H9 (cell line): Measurements from ENCODE around the gene KCNK10. TPM values are rescaled to one million over a fixed set of nuclear protein-coding genes. Genes with fewer than 3 reads are reported as not detected.
A peak's percentile ranks its signal among the peaks of the same experiment; 100 is the strongest.

Source experiments
- DNase-seq: peaks from one replicate; pipeline ENCODE4 v3.0.0-alpha.2; 2017
- H2AFZ ChIP-seq: one replicate; pipeline ENCODE4 v1.6.1; 2013; ENCODE audit warnings: mild to moderate bottlenecking, low read length, control low read depth, moderate library complexity
- H2AK5ac ChIP-seq: 2 replicates; pipeline ENCODE4 v1.6.1; 2013; ENCODE audit warnings: low read length, control low read depth, mixed read lengths; ENCODE audit not compliant: insufficient read length
- H2BK120ac ChIP-seq: one replicate; pipeline ENCODE4 v1.6.1; 2013; ENCODE audit warnings: low read depth, mild to moderate bottlenecking, low read length, control low read depth, inconsistent platforms; ENCODE audit not compliant: poor library complexity, severe bottlenecking
- H2BK12ac ChIP-seq: 2 replicates; pipeline ENCODE4 v1.6.1; 2013; ENCODE audit warnings: low read length, control low read depth, mixed read lengths, low read depth; ENCODE audit not compliant: insufficient read length
- H2BK15ac ChIP-seq: 2 replicates; pipeline ENCODE4 v1.6.1; 2013; ENCODE audit warnings: low read depth, low read length, control low read depth
- H2BK20ac ChIP-seq: one replicate; pipeline ENCODE4 v1.6.1; 2013; ENCODE audit warnings: low read depth, mild to moderate bottlenecking, low read length, control low read depth, inconsistent platforms; ENCODE audit not compliant: poor library complexity, severe bottlenecking
- H2BK5ac ChIP-seq: 2 replicates; pipeline ENCODE4 v1.6.1; 2013; ENCODE audit warnings: low read length, control low read depth, mixed read lengths; ENCODE audit not compliant: insufficient read length
- H3K14ac ChIP-seq: 2 replicates; pipeline ENCODE4 v1.6.1; 2013; ENCODE audit warnings: low read length, control low read depth; ENCODE audit not compliant: insufficient read depth
- H3K18ac ChIP-seq: 2 replicates; pipeline ENCODE4 v1.6.1; 2013; ENCODE audit warnings: low read depth, mild to moderate bottlenecking, mixed read lengths, low read length, control low read depth; ENCODE audit not compliant: insufficient read length
- H3K23ac ChIP-seq: 2 replicates; pipeline ENCODE4 v1.6.1; 2013; ENCODE audit warnings: low read length, control low read depth, mixed read lengths, low read depth; ENCODE audit not compliant: insufficient read length
- H3K23me2 ChIP-seq: 2 replicates; pipeline ENCODE4 v1.6.1; 2013; ENCODE audit warnings: low read depth, mild to moderate bottlenecking, mixed read lengths, low read length, control low read depth; ENCODE audit not compliant: insufficient read length, poor library complexity, severe bottlenecking
- H3K27ac ChIP-seq: 2 replicates; pipeline ENCODE4 v1.5.1; 2013; ENCODE audit warnings: low read length, control low read depth, mixed read lengths, low read depth; ENCODE audit not compliant: insufficient read length
- H3K27me3 ChIP-seq: 2 replicates; pipeline ENCODE4 v1.6.1; 2013; ENCODE audit warnings: low read length, control low read depth, inconsistent platforms; ENCODE audit not compliant: insufficient read depth
- H3K4ac ChIP-seq: 2 replicates; pipeline ENCODE4 v1.6.1; 2013; ENCODE audit warnings: low read depth, mild to moderate bottlenecking, control low read depth, inconsistent platforms, low read length, moderate library complexity
- H3K4me1 ChIP-seq: 2 replicates; pipeline ENCODE4 v1.6.1; 2013; ENCODE audit warnings: low read length, control low read depth, inconsistent platforms; ENCODE audit not compliant: insufficient read depth
- H3K4me2 ChIP-seq: 2 replicates; pipeline ENCODE4 v1.6.1; 2013; ENCODE audit warnings: low read length, control low read depth, mixed read lengths; ENCODE audit not compliant: insufficient read length, insufficient read depth
- H3K56ac ChIP-seq: 2 replicates; pipeline ENCODE4 v1.6.1; 2013; ENCODE audit warnings: low read depth, mild to moderate bottlenecking, mixed read lengths, low read length, control low read depth; ENCODE audit not compliant: insufficient read length
- H3K79me1 ChIP-seq: 2 replicates; pipeline ENCODE4 v1.6.1; 2013; ENCODE audit warnings: low read depth, mild to moderate bottlenecking, moderate library complexity, low read length, control low read depth, inconsistent platforms; ENCODE audit not compliant: insufficient read depth, poor library complexity, severe bottlenecking
- H3K79me2 ChIP-seq: 2 replicates; pipeline ENCODE4 v1.6.1; 2013; ENCODE audit warnings: low read length, control low read depth, inconsistent platforms; ENCODE audit not compliant: insufficient read depth
- H3K9ac ChIP-seq: 2 replicates; pipeline ENCODE4 v1.6.1; 2013; ENCODE audit warnings: low read length, control low read depth, mixed read lengths; ENCODE audit not compliant: insufficient read length; ENCODE audit errors: extremely low read depth
- H3K9me3 ChIP-seq: one replicate; pipeline ENCODE4 v1.6.1; 2013; ENCODE audit warnings: low read depth, low read length, inconsistent platforms; ENCODE audit not compliant: control insufficient read depth
- H3T11ph ChIP-seq: one replicate; pipeline ENCODE4 v1.6.1; 2013; ENCODE audit warnings: mild to moderate bottlenecking, low read length, control low read depth, inconsistent platforms
- H4K20me1 ChIP-seq: one replicate; pipeline ENCODE4 v1.6.1; 2013; ENCODE audit not compliant: control insufficient read depth, insufficient read length, insufficient read depth
- H4K5ac ChIP-seq: 2 replicates; pipeline ENCODE4 v1.6.1; 2013; ENCODE audit warnings: low read depth, mild to moderate bottlenecking, mixed read lengths, low read length, control low read depth; ENCODE audit not compliant: insufficient read length
- H4K8ac ChIP-seq: replicated peaks from 2 replicates; pipeline ENCODE4 v1.6.1; 2013; ENCODE audit warnings: low read length, control low read depth, mixed read lengths, low read depth; ENCODE audit not compliant: insufficient read length
- H4K91ac ChIP-seq: 2 replicates; pipeline ENCODE4 v1.6.1; 2013; ENCODE audit warnings: low read depth, mild to moderate bottlenecking, moderate library complexity, mixed read lengths, low read length, control low read depth; ENCODE audit not compliant: insufficient read length
- H3K27ac Mint-ChIP-seq, 3 experiments: 2 replicates in 2 of 3; 3 replicates in 1 of 3; pipeline ENCODE4 v1.8.0; 2020 to 2021; ENCODE audit warnings: mixed read lengths in 3 of 3, mild to moderate bottlenecking in 1 of 3, moderate library complexity in 1 of 3
- H3K27me3 Mint-ChIP-seq: 2 replicates; pipeline ENCODE4 v1.8.0; 2021; ENCODE audit warnings: low read depth, mild to moderate bottlenecking, moderate library complexity, mixed read lengths
- H3K36me3 Mint-ChIP-seq, 3 experiments: 2 replicates in 2 of 3; 3 replicates in 1 of 3; pipeline ENCODE4 v1.8.0; 2020 to 2021; ENCODE audit warnings: low read depth in 3 of 3, mixed read lengths in 3 of 3; ENCODE audit not compliant: insufficient read depth in 1 of 3
- H3K4me1 Mint-ChIP-seq, 2 experiments: 2 replicates each; pipeline ENCODE4 v1.8.0; 2020; ENCODE audit warnings: mixed read lengths in 2 of 2
- H3K4me3 Mint-ChIP-seq, 2 experiments: 2 replicates in 1 of 2; 3 replicates in 1 of 2; pipeline ENCODE4 v1.8.0; 2020 to 2021; ENCODE audit warnings: mild to moderate bottlenecking in 2 of 2, mixed read lengths in 2 of 2, moderate library complexity in 1 of 2
- H3K9me3 Mint-ChIP-seq, 2 experiments: 2 replicates in 1 of 2; 3 replicates in 1 of 2; pipeline ENCODE4 v1.8.0; 2020; ENCODE audit warnings: mild to moderate bottlenecking in 2 of 2, mixed read lengths in 2 of 2, moderate library complexity in 1 of 2
- WGBS: extraction: QIAGEN DNeasy Blood & Tissue Kit; methylation state at CpG from one replicate; pipeline ENCODE4 v1.1.7; 2013; ENCODE audit warnings: missing lambda C conversion rate, low lambda C conversion rate, mixed read lengths; ENCODE audit not compliant: insufficient read length; ENCODE audit errors: extremely low coverage; 5-methylcytosine and 5-hydroxymethylcytosine counted together
- long read RNA-seq: library from polyadenylated mRNA; unstranded; transcript quantifications from one replicate; pipeline ENCODE4 v2.0.0, GENCODE V29; 2020
- total RNA-seq: library from RNA; stranded (reverse); gene quantifications from 2 replicates; pipeline ENCODE4 v1.2.1, GENCODE V29; 2021
- TF ChIP-seq, protein P1 (sequence below): fragments of 200-600 bp; sonication (generic); conservative IDR thresholded peaks from 3 replicates; pipeline ENCODE4 v1.8.0; 2021; ENCODE audit warnings: antibody characterized with exemption, mild to moderate bottlenecking

The KCNK10 gene, protein sequence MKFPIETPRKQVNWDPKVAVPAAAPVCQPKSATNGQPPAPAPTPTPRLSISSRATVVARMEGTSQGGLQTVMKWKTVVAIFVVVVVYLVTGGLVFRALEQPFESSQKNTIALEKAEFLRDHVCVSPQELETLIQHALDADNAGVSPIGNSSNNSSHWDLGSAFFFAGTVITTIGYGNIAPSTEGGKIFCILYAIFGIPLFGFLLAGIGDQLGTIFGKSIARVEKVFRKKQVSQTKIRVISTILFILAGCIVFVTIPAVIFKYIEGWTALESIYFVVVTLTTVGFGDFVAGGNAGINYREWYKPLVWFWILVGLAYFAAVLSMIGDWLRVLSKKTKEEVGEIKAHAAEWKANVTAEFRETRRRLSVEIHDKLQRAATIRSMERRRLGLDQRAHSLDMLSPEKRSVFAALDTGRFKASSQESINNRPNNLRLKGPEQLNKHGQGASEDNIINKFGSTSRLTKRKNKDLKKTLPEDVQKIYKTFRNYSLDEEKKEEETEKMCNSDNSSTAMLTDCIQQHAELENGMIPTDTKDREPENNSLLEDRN
- total RNA-seq: 0.29 and 0.33 TPM in 2 replicates
- long read RNA-seq, partial matches to known transcripts: 0 of 2 reads
- long read RNA-seq, other reads (novel, unspliced or antisense): 1 of 2 reads

- Histone ChIP-seq H3K79me2 (no peaks in the 10 kb centered on the region), H2BK120ac (no peak within 1 kb of the TSS), H4K8ac (no peak within 1 kb of the TSS), H3K14ac (peak within 1 kb of the TSS; percentile 54), H3K56ac (no peak within 1 kb of the TSS), H2AFZ (no peak within 1 kb of the TSS), H2BK20ac (no peak within 1 kb of the TSS), H3K9ac (no peak within 1 kb of the TSS), H2AK5ac (no peak within 1 kb of the TSS), H3K18ac (no peak within 1 kb of the TSS), H4K5ac (no peak within 1 kb of the TSS), H2BK12ac (no peak within 1 kb of the TSS), H3K4ac (no peak within 1 kb of the TSS), H3K23me2 (peaks cover 16% of the 10 kb centered on the region), H3K27ac (no peak within 1 kb of the TSS), H3K23ac (no peak within 1 kb of the TSS), H3K4me2 (peak within 1 kb of the TSS; percentile 69), H3K4me1 (no peaks in the 10 kb centered on the region; the same call in 1 of the 2 replicates), H2BK15ac (no peak within 1 kb of the TSS), H3K27me3 (peaks cover 52% of the 10 kb centered on the region), H3K79me1 (no peaks in the 10 kb centered on the region), H4K91ac (no peak within 1 kb of the TSS), H3T11ph (no peak within 1 kb of the TSS), H3K9me3 (no peaks in the 10 kb centered on the region), H4K20me1 (no peaks in the 10 kb centered on the region), H2BK5ac (no peak within 1 kb of the TSS)
- peak within 1 kb of the TSS; percentile 74 to 94 for H3K4me3 Mint-ChIP-seq
- peaks cover 5 to 6% of the 10 kb centered on the region in 2 experiments; a peak in 3 of 5 replicates for H3K9me3 Mint-ChIP-seq
- TF ChIP-seq, protein P1, sequence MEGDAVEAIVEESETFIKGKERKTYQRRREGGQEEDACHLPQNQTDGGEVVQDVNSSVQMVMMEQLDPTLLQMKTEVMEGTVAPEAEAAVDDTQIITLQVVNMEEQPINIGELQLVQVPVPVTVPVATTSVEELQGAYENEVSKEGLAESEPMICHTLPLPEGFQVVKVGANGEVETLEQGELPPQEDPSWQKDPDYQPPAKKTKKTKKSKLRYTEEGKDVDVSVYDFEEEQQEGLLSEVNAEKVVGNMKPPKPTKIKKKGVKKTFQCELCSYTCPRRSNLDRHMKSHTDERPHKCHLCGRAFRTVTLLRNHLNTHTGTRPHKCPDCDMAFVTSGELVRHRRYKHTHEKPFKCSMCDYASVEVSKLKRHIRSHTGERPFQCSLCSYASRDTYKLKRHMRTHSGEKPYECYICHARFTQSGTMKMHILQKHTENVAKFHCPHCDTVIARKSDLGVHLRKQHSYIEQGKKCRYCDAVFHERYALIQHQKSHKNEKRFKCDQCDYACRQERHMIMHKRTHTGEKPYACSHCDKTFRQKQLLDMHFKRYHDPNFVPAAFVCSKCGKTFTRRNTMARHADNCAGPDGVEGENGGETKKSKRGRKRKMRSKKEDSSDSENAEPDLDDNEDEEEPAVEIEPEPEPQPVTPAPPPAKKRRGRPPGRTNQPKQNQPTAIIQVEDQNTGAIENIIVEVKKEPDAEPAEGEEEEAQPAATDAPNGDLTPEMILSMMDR: no peak
- peak; percentile 36 for DNase-seq
- H3K4me1 Mint-ChIP-seq: peaks cover 10 to 15% of the 10 kb centered on the region in 2 experiments
- peaks cover 46% of the 10 kb centered on the region for H3K27me3 Mint-ChIP-seq
- H3K27ac Mint-ChIP-seq: no peak within 1 kb of the TSS
- 0 out of 7 replicates have a peak, but pooled peaks cover 0 to 4% (median 0%) of the 10 kb centered on the region in 3 experiments for H3K36me3 Mint-ChIP-seq
- no CpG with 5 or more reads among the region's 52 CpGs for WGBS
These were observed at the start of gene KCNK10 for GRCh38 chr14:88323086-88323522. TSS of gene KCNK10 (minus strand) at chr14:88323269. CDS start at chr14:88322798, 471 bp downstream.
